HG02798 (cell line): ENCODE data around the gene C4B.

Experiments
- ATAC-seq: cut with Tn5 transposase; IDR thresholded peaks from one replicate; pipeline ENCODE4 v1.9.1; 2021; ENCODE audit warnings: mild to moderate bottlenecking; ENCODE audit not compliant: unreplicated experiment, poor library complexity

The C4B gene

GRCh38 chr6:32074996-32075532 lies 60.5 kb downstream of the C4B start:
- no peak for ATAC-seq

DNA sequence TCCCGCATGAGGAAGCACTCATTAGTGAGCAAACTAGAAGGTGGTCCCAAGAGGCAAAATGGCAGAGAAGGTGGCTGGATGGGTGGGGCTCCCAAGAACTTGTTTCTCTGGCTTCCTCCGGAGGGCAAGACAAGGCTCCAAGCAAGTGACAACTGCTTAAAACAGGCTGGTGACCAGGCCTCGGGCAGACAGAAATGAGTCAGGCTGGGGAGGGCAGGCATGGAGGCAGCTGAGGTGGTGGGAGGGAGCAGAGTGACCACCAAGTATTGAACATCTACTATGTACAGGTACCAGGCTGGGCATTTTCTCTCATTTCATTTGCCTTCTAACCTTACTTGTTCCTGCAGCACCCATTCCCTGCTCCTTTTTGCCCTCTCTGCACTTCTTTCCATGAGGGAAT lies 61.2 kb downstream of the C4B start:
- no peak for ATAC-seq

- ATAC-seq: no peak
These were observed 61.8 kb downstream of the C4B start for GRCh38 chr6:32076321-32076809.

DNA sequence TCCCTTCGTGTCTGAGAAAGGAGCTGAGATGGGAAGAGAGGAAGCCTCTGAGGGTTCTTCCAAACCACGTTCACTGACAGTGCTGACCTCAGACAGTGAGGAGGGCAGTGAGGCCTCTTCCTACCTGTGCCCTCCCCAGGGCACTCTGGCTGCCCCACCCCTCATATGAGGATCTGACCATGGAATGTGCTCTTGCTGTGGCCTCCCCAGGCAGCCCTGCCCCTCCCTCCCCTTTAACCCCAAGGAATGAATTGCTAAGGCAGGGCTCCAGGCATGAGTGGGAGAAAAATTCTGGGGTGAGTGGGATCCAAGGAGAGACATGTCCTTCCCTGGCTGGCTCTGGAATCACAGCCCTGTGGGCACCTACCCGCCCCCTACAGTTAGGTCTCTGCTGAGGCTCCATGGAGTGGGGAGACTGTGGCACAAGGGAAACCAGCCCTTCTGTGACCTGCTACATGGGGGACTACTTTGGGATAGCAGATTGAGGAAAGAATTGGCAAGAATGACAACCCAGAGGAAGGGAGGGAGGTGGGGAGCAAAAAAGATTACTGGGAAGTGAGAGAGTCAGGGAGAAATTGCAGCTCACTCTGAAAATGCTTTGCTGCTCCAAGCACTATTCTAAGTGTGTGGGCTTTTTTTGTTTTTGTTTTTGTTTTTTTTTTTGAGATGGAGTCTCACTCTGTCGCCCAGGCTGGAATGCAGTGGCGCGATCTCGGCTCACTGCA lies 65.1 kb downstream of the C4B start:
- ATAC-seq: no peak

DNA sequence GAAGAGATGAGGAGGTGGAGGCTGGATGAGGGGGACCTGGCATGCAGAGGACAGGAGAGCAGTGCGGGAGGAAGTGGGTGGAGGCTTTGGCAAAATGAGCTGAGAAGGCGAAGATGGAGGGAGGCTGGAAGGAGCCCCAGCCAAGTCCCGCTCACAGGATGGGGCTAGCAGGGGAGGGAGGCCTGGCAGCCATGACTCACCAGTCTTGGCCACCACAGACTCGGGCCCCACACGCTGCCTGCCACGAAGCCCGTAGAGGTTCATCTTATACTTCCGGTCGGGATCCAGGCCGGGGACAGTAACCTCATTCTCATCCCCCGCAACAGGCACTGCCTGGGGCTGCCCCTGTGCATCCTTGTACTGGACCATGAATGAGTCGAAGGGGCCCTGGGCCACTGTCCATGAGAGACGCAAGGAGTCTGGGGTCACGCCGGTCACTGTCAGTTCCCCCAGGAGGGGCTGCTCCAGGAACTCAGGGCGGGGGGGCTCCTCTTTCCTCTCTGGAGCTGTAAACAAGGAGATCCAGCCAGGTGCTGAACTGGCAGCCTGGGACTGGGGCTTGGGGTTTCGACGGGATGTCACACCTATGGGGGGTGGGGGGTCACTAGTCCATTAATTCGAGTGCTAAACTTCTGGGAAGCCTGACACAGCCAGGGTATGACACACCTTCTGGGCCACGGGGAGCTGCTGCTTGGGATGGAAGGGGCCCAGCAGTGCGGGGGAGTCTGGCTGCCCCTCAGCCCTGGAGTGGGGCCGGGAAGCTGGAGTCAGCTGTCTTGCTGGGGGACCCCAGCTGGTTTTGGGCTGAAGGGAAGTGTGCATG lies 66.8 kb downstream of the C4B start:
- no peak for ATAC-seq

DNA sequence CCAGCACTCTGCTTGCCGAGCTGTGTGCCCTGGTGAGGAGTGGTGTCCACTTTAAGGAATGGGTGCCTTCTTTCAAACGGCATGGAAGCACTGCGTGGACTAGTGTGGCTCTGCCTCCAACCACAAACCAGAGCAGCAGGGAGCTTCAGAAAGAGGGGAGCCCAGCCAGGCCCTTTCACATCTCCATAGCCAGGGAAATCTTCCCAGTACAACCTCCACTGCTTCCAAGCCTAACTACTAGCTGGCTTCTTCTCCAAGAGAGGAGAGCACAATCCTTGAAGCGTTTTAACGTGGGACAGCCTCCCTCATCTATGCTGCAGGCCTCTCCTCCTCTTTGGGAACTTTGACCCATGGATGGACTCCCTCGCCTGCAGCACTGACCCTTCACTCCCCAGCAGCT lies 67.9 kb downstream of the C4B start:
- ATAC-seq: no peak

- no peak for ATAC-seq
These were observed 68.3 kb downstream of the C4B start for GRCh38 chr6:32082935-32083334.

GRCh38 chr6:32083812-32084768 lies 69.5 kb downstream of the C4B start:
- ATAC-seq: no peak

- no peak for ATAC-seq
These were observed 70.2 kb downstream of the C4B start for GRCh38 chr6:32084780-32085179.
